Cardiac fibroblast (primary cell): ENCODE results near the gene CFTR.

Experiments used
- DNase-seq, 2 donors: peaks; one replicate each; pipeline versions ENCODE4 v3.0.0 to v3.0.0-alpha.2; 2010; ENCODE audit warnings: low read depth in 2 of 2
- H3K4me3 ChIP-seq, 2 donors: replicated peaks in 1 of 2; 1 replicate in 1 of 2; 2 replicates in 1 of 2; pipeline ENCODE4 v1.5.1; 2011; ENCODE audit warnings: low read depth in 2 of 2, low read length in 2 of 2, mild to moderate bottlenecking in 2 of 2, moderate library complexity in 1 of 2
- TF ChIP-seq, protein P1 (sequence below): IDR thresholded peaks from one replicate; pipeline ENCODE4 v1.5.1; 2011; ENCODE audit warnings: low read depth, mild to moderate bottlenecking, low read length, inconsistent platforms

Gene CFTR

DNA sequence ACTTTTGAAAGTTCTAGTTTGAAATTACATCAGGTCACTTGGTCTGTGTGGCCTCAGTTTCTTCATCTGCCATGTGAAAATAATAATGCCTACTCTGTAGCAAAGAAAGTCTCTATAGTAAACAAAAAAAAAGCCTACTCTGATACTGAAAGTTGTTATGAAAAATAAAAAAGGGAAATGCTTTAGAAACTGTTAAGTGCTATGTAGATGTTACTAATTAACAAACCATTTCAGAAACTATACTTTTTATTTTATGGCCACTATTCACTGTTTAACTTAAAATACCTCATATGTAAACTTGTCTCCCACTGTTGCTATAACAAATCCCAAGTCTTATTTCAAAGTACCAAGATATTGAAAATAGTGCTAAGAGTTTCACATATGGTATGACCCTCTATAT lies 50.6 kb downstream of the CFTR start:
- no peak overlapping the region for H3K4me3 ChIP-seq
- TF ChIP-seq, protein P1, sequence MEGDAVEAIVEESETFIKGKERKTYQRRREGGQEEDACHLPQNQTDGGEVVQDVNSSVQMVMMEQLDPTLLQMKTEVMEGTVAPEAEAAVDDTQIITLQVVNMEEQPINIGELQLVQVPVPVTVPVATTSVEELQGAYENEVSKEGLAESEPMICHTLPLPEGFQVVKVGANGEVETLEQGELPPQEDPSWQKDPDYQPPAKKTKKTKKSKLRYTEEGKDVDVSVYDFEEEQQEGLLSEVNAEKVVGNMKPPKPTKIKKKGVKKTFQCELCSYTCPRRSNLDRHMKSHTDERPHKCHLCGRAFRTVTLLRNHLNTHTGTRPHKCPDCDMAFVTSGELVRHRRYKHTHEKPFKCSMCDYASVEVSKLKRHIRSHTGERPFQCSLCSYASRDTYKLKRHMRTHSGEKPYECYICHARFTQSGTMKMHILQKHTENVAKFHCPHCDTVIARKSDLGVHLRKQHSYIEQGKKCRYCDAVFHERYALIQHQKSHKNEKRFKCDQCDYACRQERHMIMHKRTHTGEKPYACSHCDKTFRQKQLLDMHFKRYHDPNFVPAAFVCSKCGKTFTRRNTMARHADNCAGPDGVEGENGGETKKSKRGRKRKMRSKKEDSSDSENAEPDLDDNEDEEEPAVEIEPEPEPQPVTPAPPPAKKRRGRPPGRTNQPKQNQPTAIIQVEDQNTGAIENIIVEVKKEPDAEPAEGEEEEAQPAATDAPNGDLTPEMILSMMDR = no peak
- DNase-seq = no peak

DNA sequence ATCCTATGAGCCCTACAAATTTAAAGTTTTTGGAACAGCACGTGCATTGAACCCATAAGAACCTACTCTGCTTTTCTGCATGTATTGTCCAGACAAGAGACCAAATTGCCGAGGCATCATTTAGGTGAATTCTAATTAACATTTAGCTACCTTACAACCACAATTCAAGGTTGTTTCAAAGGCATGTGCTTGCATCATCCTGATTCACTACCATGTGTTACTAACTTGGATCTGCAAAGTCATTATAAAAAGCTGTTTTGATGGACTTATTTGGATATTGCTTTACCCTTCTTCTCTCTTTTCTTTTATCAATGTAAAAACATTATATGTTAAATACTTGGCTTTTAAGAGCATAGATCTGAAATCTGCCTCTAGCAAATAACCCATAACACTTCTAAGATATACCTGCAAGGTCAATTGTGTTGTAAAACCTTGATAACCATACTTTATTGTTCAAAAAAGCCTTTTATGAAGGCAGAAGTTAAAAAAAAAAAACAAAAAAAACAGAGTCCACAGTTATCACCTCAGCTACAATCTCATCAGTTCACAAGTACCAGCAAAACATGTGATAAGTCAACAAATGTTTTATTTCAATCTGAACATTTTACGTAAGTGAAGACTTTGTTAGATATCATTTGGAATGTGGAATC lies 51.9 kb downstream of the CFTR start:
- TF ChIP-seq, protein P1 = no peak
- DNase-seq = no peak
- no peak overlapping the region for H3K4me3 ChIP-seq

DNA sequence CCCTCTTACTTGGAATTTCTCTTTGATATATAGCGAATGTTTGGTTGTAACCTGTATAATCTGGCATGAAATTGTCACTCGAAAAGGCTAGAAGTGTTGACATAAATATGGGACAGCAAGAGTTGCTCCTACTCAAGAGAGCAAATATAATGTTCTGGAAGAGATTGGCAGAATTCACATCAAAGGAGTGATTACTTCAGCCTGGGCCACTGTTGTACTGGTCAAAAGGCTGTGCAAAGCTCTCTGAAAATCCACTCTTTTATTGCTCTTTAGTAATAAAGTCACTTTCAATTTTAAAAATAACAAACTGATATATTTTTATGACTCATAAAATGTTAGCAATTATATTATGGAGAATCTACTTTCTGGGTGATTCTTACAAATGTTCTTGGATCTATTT lies 58.2 kb downstream of the CFTR start:
- TF ChIP-seq, protein P1 = no peak
- DNase-seq = no peak
- H3K4me3 ChIP-seq = no peak overlapping the region

DNA sequence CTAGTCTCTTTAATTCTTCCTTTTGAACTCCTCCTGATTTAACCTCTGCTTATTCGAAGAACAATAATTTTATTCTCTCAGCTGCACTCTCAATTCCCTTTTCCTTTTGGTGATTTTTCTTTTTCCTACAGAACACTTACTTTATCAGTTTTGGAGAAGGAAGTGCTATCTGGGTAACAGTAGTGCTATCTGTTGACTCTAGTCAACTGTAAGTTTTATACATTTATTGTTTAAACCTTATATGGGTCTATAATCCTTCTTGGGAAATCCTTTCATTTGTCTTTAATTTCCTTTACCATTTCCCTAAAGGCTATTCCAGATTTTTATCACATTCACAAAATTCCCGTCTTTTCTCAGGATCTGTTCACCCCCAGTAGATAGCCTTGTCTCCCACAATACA lies 64.2 kb downstream of the CFTR start:
- no peak overlapping the region for H3K4me3 ChIP-seq
- TF ChIP-seq, protein P1 = no peak

DNA sequence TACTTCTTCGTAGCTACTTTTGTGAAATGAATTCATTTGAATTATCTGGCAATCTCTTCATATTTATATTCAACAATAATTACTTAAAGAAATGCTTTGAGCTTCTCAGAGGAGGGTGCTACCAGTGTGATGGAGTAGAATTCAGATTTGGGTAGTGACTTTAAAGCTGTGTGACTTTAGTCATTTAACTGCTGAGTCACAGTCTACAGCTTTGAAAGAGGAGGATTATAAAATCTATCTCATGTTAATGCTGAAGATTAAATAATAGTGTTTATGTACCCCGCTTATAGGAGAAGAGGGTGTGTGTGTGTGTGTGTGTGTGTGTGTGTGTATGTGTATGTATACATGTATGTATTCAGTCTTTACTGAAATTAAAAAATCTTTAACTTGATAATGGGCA lies 68.2 kb downstream of the CFTR start:
- TF ChIP-seq, protein P1 = no peak

More for the DNA sequence above, 64.2 kb downstream of the CFTR start:
- DNase-seq = no peak

DNA sequence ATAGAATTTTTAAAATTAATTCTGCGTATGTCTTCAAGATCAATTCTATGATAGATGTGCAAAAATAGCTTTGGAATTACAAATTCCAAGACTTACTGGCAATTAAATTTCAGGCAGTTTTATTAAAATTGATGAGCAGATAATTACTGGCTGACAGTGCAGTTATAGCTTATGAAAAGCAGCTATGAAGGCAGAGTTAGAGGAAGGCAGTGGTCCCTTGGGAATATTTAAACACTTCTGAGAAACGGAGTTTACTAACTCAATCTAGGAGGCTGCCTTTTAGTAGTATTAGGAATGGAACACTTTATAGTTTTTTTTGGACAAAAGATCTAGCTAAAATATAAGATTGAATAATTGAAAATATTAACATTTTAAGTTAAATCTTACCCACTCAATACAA lies 70.8 kb downstream of the CFTR start:
- TF ChIP-seq, protein P1 = no peak
- no peak for DNase-seq
- H3K4me3 ChIP-seq = no peak overlapping the region

More for the DNA sequence above, 68.2 kb downstream of the CFTR start:
- H3K4me3 ChIP-seq = no peak overlapping the region
- no peak for DNase-seq

DNA sequence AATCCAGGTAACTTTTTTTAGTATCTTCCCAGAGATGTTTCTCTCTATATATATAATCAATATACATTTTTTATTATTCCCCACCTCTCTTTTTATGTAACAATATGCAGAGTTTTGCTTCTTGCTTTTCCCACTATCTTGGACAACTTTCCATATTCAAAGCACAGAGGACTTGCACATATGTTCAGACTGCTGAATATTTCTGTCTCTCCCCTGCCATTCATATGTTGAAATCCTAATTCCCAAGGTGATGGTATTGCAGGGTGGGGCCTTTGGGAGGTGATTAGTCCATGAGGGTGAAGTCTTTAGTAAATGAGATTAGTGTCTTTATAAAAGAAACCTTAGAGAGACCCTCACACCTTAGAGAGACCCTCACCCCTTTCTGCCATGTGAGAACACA lies 72.8 kb downstream of the CFTR start:
- H3K4me3 ChIP-seq = no peak overlapping the region
- TF ChIP-seq, protein P1 = no peak
- no peak for DNase-seq
